PC-9 (cell line): ENCODE measurements around the gene RNF144A. TPM values are rescaled to one million over a fixed set of nuclear protein-coding genes. Genes with fewer than 3 reads are reported as not detected.

Experiments used
- BruUV-seq: library from RNA; stranded (reverse); fragments of 400-500 nt; replicated peaks from 2 replicates; lab custom pipeline; 2021; lab: Mats Ljungman, UMichigan
- CTCF ChIA-PET: fragments of 300-600 bp; sonication (Branson Sonifier 250); formaldehyde crosslinking; loops from one replicate; lab custom pipeline; 2022; ENCODE audit warnings: antibody characterized with exemption; lab: Charles Lee
- POLR2A ChIA-PET: fragments of 300-600 bp; sonication (Branson Sonifier 250); formaldehyde crosslinking; loops from one replicate; lab custom pipeline; 2022; ENCODE audit warnings: antibody characterized with exemption; ENCODE audit not compliant: unreplicated experiment; lab: Charles Lee
- DNase-seq, 2 experiments: peaks; one replicate each; pipeline versions ENCODE4 v3.0.0 to v3.0.0-alpha.2; 2015 to 2022; ENCODE audit warnings: mixed read lengths in 1 of 2
- H2AFZ ChIP-seq: fragments of 200-600 bp; sonication (generic); 2 replicates; pipeline ENCODE4 v1.8.1; 2017; ENCODE audit warnings: antibody characterized with exemption
- H3F3A ChIP-seq: fragments of 200-600 bp; sonication (generic); 2 replicates; pipeline ENCODE4 v1.8.1; 2017; ENCODE audit warnings: antibody characterized with exemption, mild to moderate bottlenecking, low read depth; ENCODE audit not compliant: insufficient read depth
- H3K27ac ChIP-seq: fragments of 200-600 bp; sonication (generic); 2 replicates; pipeline ENCODE4 v1.6.1; 2016; ENCODE audit warnings: mixed run types
- H3K27me3 ChIP-seq: fragments of 200-600 bp; sonication (generic); 2 replicates; pipeline ENCODE4 v1.6.1; 2016; ENCODE audit warnings: low read depth, mixed run types; ENCODE audit not compliant: insufficient read depth
- H3K36me3 ChIP-seq: fragments of 200-600 bp; sonication (generic); 2 replicates; pipeline ENCODE4 v1.6.1; 2016; ENCODE audit warnings: low read depth, mixed run types
- H3K4me1 ChIP-seq: fragments of 200-600 bp; sonication (generic); replicated peaks from 2 replicates; pipeline ENCODE4 v1.6.1; 2016; ENCODE audit warnings: mixed run types; ENCODE audit not compliant: insufficient read depth
- H3K4me2 ChIP-seq: fragments of 200-600 bp; sonication (generic); 2 replicates; pipeline ENCODE4 v1.6.1; 2017; ENCODE audit warnings: mixed run types
- H3K4me3 ChIP-seq: fragments of 200-600 bp; sonication (generic); 2 replicates; pipeline ENCODE4 v1.6.1; 2016; ENCODE audit warnings: mixed run types
- H3K79me2 ChIP-seq: fragments of 200-600 bp; sonication (generic); 2 replicates; pipeline ENCODE4 v1.6.1; 2017; ENCODE audit warnings: low read depth, mixed run types
- H3K9me2 ChIP-seq: fragments of 200-600 bp; sonication (generic); 2 replicates; pipeline ENCODE4 v1.8.1; 2017; ENCODE audit warnings: mild to moderate bottlenecking; ENCODE audit not compliant: insufficient read depth
- H3K9me3 ChIP-seq: fragments of 200-600 bp; sonication (generic); 2 replicates; pipeline ENCODE4 v1.8.1; 2016; ENCODE audit warnings: low read depth; ENCODE audit not compliant: insufficient read depth
- H4K20me1 ChIP-seq: fragments of 200-600 bp; sonication (generic); 2 replicates; pipeline ENCODE4 v1.8.1; 2017; ENCODE audit not compliant: insufficient read depth
- CTCF ChIP-seq: fragments of 200-600 bp; sonication (generic); conservative IDR thresholded peaks from 2 replicates; pipeline ENCODE4 v1.6.1; 2017; ENCODE audit warnings: mixed run types, antibody characterized with exemption, mild to moderate bottlenecking, moderate library complexity
- EZH2 ChIP-seq: fragments of 200-600 bp; sonication (generic); IDR thresholded peaks from 2 replicates; pipeline ENCODE4 v1.8.0; 2017; ENCODE audit warnings: antibody characterized with exemption, low read depth
- intact Hi-C: fragments of 100-400 bp; cut with micrococcal nuclease; formaldehyde crosslinking; loops from one replicate; pipeline ENCODE4 v1.10.0; 2022; ENCODE audit not compliant: unreplicated experiment
- total RNA-seq: library from RNA; stranded (reverse); gene quantifications from 2 replicates; pipeline ENCODE4 v1.2.3, GENCODE V29; 2021

RNF144A gene
- total RNA-seq, 1 experiment from 2014 or later: 0.94 TPM

DNA sequence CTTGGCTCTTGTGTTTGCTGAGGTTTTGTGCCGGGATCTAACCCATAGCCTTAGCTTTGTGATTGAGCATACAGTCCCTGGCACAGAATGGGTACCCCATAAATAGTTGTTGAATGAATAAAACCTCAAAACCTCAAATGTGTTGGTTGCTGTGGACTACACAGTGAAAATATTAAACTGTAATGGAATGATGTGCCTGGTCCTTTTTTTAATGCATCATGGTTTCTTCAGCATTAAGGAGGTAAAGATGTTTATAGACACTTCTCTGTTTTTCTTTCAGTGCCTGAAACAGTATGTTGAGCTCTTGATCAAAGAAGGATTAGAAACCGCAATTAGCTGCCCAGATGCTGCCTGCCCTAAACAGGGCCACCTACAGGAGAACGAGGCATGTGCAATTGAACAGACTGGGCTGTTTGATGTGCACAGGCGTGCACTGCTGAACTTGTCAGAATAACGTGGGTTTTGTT, 97.0 kb downstream of the RNF144A start:
- Histone ChIP-seq H3K27me3 (no peaks in the 10 kb centered on the region), H3K4me2 (no peak overlapping the region), H3K9me3 (no peaks in the 10 kb centered on the region), H4K20me1 (no peaks in the 10 kb centered on the region), H2AFZ (no peak overlapping the region), H3K9me2 (no peaks in the 10 kb centered on the region), H3K4me3 (no peak overlapping the region), H3F3A (no peaks in the 10 kb centered on the region), H3K4me1 (no peaks in the 10 kb centered on the region), H3K79me2 (no peaks in the 10 kb centered on the region), H3K27ac (no peak overlapping the region), H3K36me3 (no peaks in the 10 kb centered on the region)
- TF ChIP-seq CTCF (no peak), EZH2 (no peak)
- POLR2A ChIA-PET: no interaction called here
- intact Hi-C loops: no loop called here
- BruUV-seq: no TSS peak
- CTCF ChIA-PET: interaction anchor here (0.6 kb wide), 1 partner anchor 1372 kb away, joined by 3 read pairs; no protein-coding TSS in a partner anchor
- DNase-seq: no peak

DNA sequence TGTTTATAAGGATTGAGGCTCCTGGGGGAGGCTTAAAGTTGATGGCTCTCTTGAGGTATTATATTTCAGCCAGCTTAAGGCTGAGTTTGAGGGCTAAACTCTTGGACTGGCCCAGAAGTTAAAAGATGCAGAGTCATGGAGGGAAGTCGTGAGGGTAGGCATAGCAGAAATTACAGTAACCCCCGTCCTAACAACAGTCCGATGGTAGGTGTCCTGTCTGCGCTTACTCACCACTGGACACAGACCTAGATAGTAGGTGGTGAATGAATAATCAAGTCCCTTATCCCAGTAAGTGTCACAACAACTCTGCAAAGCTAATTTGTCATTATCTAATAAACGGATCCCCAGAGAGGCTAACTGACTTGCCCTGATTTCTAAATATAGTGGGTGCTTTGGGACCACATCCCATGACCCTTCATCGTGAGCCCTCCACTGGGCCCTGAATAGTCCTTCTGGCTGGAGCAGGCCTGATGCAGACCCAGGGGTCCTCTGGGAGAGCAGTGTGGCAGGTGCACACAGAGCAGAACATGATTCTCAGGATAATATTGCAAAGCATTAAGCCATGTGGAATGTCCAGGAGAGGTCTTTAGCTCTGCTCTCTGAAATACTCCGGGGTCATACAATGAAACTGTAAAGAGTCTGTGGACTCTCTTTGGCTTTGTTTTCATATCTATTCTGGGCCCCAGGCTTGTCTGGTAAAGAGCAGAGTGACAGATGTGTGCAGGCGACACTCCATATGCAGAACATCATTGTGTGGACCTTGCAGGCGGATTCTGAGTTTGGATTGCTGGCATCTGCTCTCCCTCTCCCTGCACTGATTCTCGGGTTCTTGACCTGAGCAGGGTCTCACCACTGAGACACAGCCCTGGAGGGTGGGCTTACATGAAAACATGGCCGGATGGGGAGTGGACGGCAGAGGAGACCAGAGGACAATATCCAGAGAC, 98.1 kb downstream of the RNF144A start:
- Histone ChIP-seq H3K27ac (no peak overlapping the region), H3K36me3 (no peaks in the 10 kb centered on the region), H3K4me3 (no peak overlapping the region), H3F3A (no peaks in the 10 kb centered on the region), H2AFZ (no peak overlapping the region), H3K27me3 (no peaks in the 10 kb centered on the region), H3K9me3 (no peaks in the 10 kb centered on the region), H3K4me2 (no peak overlapping the region), H3K9me2 (no peaks in the 10 kb centered on the region), H3K4me1 (no peaks in the 10 kb centered on the region), H3K79me2 (no peaks in the 10 kb centered on the region), H4K20me1 (no peaks in the 10 kb centered on the region)
- ChIA-PET CTCF (no interaction called here), POLR2A (no interaction called here)
- TF ChIP-seq CTCF (no peak), EZH2 (no peak)
- DNase-seq: no peak
- intact Hi-C loops: no loop called here
- BruUV-seq: no TSS peak

GRCh38 chr2:7016148-7016547, 98.9 kb downstream of the RNF144A start:
- Histone ChIP-seq H3K27me3 (no peaks in the 10 kb centered on the region), H3K36me3 (no peaks in the 10 kb centered on the region), H2AFZ (no peak overlapping the region), H3F3A (no peaks in the 10 kb centered on the region), H3K27ac (no peak overlapping the region), H3K4me1 (no peaks in the 10 kb centered on the region), H3K9me2 (no peaks in the 10 kb centered on the region), H3K4me3 (no peak overlapping the region), H4K20me1 (no peaks in the 10 kb centered on the region), H3K79me2 (no peaks in the 10 kb centered on the region), H3K9me3 (no peaks in the 10 kb centered on the region), H3K4me2 (no peak overlapping the region)
- DNase-seq: no peak
- CTCF ChIA-PET: interaction anchor here (0.7 kb wide), 1 partner anchor 9 kb away, joined by 13 read pairs; no protein-coding TSS in a partner anchor
- TF ChIP-seq EZH2: no peak
- TF ChIP-seq CTCF: no peak
- intact Hi-C loops: no loop called here
- POLR2A ChIA-PET: no interaction called here
- no TSS peak for BruUV-seq
